K562 (cell line): ENCODE results near the gene MAPKAPK2. TPM values are rescaled to one million over a fixed set of nuclear protein-coding genes. Genes with fewer than 3 reads are reported as not detected.

Source experiments
- ARID2 ChIP-seq: fragments of 450-650 bp; IDR thresholded peaks from 2 replicates; pipeline ENCODE4 v1.6.1; 2017; ENCODE audit warnings: antibody characterized with exemption, mild to moderate bottlenecking
- CBFA2T3 ChIP-seq: fragments of 450-650 bp; IDR thresholded peaks from 2 replicates; pipeline ENCODE4 v1.6.1; 2017
- CXXC5 ChIP-seq: fragments of 250-450 bp; sonication (Bioruptor Pico); IDR thresholded peaks from 2 replicates; pipeline ENCODE4 v1.8.0; 2022; ENCODE audit warnings: inconsistent platforms, mild to moderate bottlenecking, moderate library complexity
- E2F3 ChIP-seq: fragments of 250-450 bp; sonication (Bioruptor Pico); IDR thresholded peaks from 2 replicates; pipeline ENCODE4 v1.4.0; 2020; ENCODE audit warnings: mild to moderate bottlenecking
- HIVEP1 ChIP-seq: fragments of 250-450 bp; sonication (Bioruptor Pico); IDR thresholded peaks from 2 replicates; pipeline ENCODE4 v1.4.0; 2020; ENCODE audit warnings: mild to moderate bottlenecking
- JUND ChIP-seq, 2 experiments: IDR thresholded peaks; 2 replicates in 1 of 2; 3 replicates in 1 of 2; pipeline ENCODE4 v1.6.1; 2011; ENCODE audit warnings: borderline replicate concordance in 2 of 2, low read depth in 2 of 2, low read length in 2 of 2, improper control_type of control experiment in 1 of 2, missing biosample characterization in 1 of 2, missing genetic modification characterization in 1 of 2, missing genetic modification reagents in 1 of 2
- KLF1 ChIP-seq: fragments of 450-650 bp; IDR thresholded peaks from 2 replicates; pipeline ENCODE4 v1.6.1; 2016; ENCODE audit warnings: missing genetic modification characterization, missing compliant biosample characterization
- MAZ ChIP-seq, 2 experiments: fragments of 450-650 bp in 1 of 2; sonication (generic) in 1 of 2; formaldehyde crosslinking; IDR thresholded peaks in 1 of 2; conservative IDR thresholded peaks in 1 of 2; 2 replicates each; pipeline versions ENCODE4 v1.4.0 to v1.5.0; 2020; ENCODE audit warnings: mild to moderate bottlenecking in 1 of 2, missing genetic modification reagents in 1 of 2
- NCOA6 ChIP-seq: fragments of 450-650 bp; IDR thresholded peaks from 2 replicates; pipeline ENCODE4 v1.6.1; 2017; ENCODE audit warnings: mild to moderate bottlenecking
- PRMT5 ChIP-seq: sonication (generic); formaldehyde crosslinking; IDR thresholded peaks from 2 replicates; pipeline ENCODE4 v1.5.0; 2020; ENCODE audit warnings: missing genetic modification reagents
- RFX7 ChIP-seq: fragments of 250-450 bp; sonication (Bioruptor Pico); IDR thresholded peaks from 2 replicates; pipeline ENCODE4 v1.5.1; 2021; ENCODE audit warnings: mild to moderate bottlenecking
- SRF ChIP-seq, 2 experiments: fragments of 250-450, 450-650 bp in 1 of 2; sonication (Bioruptor Pico) in 1 of 2; sonication (generic) in 1 of 2; formaldehyde crosslinking; IDR thresholded peaks; 2 replicates each; pipeline versions ENCODE4 v1.5.0 to v1.5.1; 2020 to 2022; ENCODE audit warnings: mild to moderate bottlenecking in 1 of 2, missing genetic modification reagents in 1 of 2
- ZNF551 ChIP-seq: fragments of 250-450 bp; sonication (Bioruptor Pico); IDR thresholded peaks from 2 replicates; pipeline ENCODE4 v1.5.0; 2021; ENCODE audit warnings: mild to moderate bottlenecking, moderate library complexity
- ZNF764 ChIP-seq: fragments of 250-450 bp; sonication (Bioruptor Pico); IDR thresholded peaks from 2 replicates; pipeline ENCODE4 v1.4.0; 2020; ENCODE audit warnings: low read depth, mild to moderate bottlenecking, moderate library complexity
- polyA plus RNA-seq, 8 experiments: library from polyadenylated mRNA; depleted of rRNA in 4 of 8; stranded (reverse) in 5 of 8; unstranded in 3 of 8; fragments of >200 nt; fragmentation: Nextera tagmentation in 2 of 8; fragmentation: Illumina TruSeq in 1 of 8; extraction: Ambion mirVana in 2 of 8; extraction: Trizol in 1 of 8; gene quantifications; 2 replicates each; pipeline versions ENCODE4 v1.2.1 to v1.2.3, GENCODE V29; 2011 to 2014; ENCODE audit warnings: inconsistent platforms in 1 of 8, missing spikeins in 1 of 8
- total RNA-seq, 7 experiments: library from RNA; depleted of rRNA in 6 of 7; stranded (reverse); fragments of >200 nt in 6 of 7; fragmentation: Illumina TruSeq in 2 of 7; extraction: Trizol in 2 of 7; gene quantifications; 2 replicates each; pipeline versions ENCODE4 v1.2.1 to v1.2.3, GENCODE V29; 2011 to 2021; ENCODE audit warnings: low replicate concordance in 1 of 7
- TF ChIP-seq, protein P1 (sequence below): sonication (generic); formaldehyde crosslinking; IDR thresholded peaks from 2 replicates; pipeline ENCODE4 v1.8.0; 2022; ENCODE audit warnings: mild to moderate bottlenecking, missing genetic modification reagents
- TF ChIP-seq, protein P2 (sequence below): fragments of 250-450 bp; sonication (Bioruptor Pico); IDR thresholded peaks from 2 replicates; pipeline ENCODE4 v1.4.0; 2020

MAPKAPK2 gene
- total and polyA plus RNA-seq, 9 of the 15 experiments (the other 6 are each of a cell fraction or from before 2014, with no cell fraction given) = 0.63 to 94.2 (median 52.1) TPM

DNA sequence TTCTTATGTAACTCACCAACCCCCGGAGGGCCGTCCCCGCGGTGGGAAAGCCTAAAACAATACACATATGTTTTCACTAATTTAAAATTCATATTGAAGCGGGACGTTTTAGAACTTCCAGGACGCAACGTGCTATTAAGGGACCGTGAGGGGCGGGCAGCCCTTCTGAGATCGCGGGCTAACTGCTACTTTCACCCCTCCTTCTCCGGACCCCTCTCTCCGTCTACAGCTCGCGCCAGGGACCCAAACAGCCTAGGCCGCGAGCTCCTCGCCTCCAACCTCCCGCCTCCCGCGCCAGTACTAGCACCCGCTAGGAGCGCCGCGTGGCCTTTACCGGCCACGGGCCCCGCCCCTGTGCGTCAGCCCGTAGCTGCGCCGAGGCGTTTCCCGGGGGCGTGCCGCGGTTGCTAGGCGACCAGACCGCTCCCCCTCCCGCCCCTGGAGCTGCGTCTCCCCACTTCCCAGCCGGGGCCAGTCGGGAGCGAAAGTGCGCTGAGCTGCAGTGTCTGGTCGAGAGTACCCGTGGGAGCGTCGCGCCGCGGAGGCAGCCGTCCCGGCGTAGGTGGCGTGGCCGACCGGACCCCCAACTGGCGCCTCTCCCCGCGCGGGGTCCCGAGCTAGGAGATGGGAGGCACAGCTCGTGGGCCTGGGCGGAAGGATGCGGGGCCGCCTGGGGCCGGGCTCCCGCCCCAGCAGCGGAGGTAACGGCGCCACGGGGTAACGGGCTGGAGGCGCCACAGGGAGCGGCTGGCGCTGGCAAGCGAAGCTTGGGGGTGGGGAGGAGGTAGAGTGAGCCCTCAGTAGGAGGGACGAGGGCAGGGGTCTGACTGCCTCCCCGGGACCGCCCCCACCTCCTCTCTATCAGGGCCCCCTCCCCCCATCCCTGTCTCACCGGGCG is 49.4 kb upstream of the MAPKAPK2 start, which contains the start of gene DYRK3 (continued):
- TF ChIP-seq, protein P1, sequence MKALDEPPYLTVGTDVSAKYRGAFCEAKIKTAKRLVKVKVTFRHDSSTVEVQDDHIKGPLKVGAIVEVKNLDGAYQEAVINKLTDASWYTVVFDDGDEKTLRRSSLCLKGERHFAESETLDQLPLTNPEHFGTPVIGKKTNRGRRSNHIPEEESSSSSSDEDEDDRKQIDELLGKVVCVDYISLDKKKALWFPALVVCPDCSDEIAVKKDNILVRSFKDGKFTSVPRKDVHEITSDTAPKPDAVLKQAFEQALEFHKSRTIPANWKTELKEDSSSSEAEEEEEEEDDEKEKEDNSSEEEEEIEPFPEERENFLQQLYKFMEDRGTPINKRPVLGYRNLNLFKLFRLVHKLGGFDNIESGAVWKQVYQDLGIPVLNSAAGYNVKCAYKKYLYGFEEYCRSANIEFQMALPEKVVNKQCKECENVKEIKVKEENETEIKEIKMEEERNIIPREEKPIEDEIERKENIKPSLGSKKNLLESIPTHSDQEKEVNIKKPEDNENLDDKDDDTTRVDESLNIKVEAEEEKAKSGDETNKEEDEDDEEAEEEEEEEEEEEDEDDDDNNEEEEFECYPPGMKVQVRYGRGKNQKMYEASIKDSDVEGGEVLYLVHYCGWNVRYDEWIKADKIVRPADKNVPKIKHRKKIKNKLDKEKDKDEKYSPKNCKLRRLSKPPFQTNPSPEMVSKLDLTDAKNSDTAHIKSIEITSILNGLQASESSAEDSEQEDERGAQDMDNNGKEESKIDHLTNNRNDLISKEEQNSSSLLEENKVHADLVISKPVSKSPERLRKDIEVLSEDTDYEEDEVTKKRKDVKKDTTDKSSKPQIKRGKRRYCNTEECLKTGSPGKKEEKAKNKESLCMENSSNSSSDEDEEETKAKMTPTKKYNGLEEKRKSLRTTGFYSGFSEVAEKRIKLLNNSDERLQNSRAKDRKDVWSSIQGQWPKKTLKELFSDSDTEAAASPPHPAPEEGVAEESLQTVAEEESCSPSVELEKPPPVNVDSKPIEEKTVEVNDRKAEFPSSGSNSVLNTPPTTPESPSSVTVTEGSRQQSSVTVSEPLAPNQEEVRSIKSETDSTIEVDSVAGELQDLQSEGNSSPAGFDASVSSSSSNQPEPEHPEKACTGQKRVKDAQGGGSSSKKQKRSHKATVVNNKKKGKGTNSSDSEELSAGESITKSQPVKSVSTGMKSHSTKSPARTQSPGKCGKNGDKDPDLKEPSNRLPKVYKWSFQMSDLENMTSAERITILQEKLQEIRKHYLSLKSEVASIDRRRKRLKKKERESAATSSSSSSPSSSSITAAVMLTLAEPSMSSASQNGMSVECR (CRISPR knock-in tag) = peak; percentile 99
- TF ChIP-seq, protein P2, sequence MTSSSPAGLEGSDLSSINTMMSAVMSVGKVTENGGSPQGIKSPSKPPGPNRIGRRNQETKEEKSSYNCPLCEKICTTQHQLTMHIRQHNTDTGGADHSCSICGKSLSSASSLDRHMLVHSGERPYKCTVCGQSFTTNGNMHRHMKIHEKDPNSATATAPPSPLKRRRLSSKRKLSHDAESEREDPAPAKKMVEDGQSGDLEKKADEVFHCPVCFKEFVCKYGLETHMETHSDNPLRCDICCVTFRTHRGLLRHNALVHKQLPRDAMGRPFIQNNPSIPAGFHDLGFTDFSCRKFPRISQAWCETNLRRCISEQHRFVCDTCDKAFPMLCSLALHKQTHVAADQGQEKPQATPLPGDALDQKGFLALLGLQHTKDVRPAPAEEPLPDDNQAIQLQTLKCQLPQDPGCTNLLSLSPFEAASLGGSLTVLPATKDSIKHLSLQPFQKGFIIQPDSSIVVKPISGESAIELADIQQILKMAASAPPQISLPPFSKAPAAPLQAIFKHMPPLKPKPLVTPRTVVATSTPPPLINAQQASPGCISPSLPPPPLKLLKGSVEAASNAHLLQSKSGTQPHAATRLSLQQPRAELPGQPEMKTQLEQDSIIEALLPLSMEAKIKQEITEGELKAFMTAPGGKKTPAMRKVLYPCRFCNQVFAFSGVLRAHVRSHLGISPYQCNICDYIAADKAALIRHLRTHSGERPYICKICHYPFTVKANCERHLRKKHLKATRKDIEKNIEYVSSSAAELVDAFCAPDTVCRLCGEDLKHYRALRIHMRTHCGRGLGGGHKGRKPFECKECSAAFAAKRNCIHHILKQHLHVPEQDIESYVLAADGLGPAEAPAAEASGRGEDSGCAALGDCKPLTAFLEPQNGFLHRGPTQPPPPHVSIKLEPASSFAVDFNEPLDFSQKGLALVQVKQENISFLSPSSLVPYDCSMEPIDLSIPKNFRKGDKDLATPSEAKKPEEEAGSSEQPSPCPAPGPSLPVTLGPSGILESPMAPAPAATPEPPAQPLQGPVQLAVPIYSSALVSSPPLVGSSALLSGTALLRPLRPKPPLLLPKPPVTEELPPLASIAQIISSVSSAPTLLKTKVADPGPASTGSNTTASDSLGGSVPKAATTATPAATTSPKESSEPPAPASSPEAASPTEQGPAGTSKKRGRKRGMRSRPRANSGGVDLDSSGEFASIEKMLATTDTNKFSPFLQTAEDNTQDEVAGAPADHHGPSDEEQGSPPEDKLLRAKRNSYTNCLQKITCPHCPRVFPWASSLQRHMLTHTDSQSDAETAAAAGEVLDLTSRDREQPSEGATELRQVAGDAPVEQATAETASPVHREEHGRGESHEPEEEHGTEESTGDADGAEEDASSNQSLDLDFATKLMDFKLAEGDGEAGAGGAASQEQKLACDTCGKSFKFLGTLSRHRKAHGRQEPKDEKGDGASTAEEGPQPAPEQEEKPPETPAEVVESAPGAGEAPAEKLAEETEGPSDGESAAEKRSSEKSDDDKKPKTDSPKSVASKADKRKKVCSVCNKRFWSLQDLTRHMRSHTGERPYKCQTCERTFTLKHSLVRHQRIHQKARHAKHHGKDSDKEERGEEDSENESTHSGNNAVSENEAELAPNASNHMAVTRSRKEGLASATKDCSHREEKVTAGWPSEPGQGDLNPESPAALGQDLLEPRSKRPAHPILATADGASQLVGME (CRISPR knock-in tag) = peak; percentile 78; the same call in 1 of the 2 replicates
- TF ChIP-seq HIVEP1 (CRISPR knock-in tag) (no peak), ZNF764 (CRISPR knock-in tag) (no peak), SRF (CRISPR knock-in tag; IDR thresholded peaks at IDR 0.05) (peak in 1 of 2 experiments; percentile 84; a peak in 2 of 4 replicates), CXXC5 (peak; percentile 96), E2F3 (peak; percentile 52; the same call in 1 of the 2 replicates), NCOA6 (peak; percentile 52; the same call in 1 of the 2 replicates), ZNF551 (no peak), JUND (IDR thresholded peaks at IDR 0.05; ENCODE audit: borderline replicate concordance, low read depth, low read length) (peak; percentile 76), JUND (tag; IDR thresholded peaks at IDR 0.05; ENCODE audit: borderline replicate concordance, low read depth, low read length) (peak; percentile 64; the same call in 1 of the 3 replicates), ARID2 (peak; percentile 64; the same call in 1 of the 2 replicates), KLF1 (tag) (peak; percentile 96), PRMT5 (CRISPR knock-in tag) (no peak; the same call in 1 of the 2 replicates), MAZ (CRISPR knock-in tag; conservative IDR thresholded peaks at IDR 0.05 in 1 of 2, IDR thresholded peaks at IDR 0.05 in 1 of 2) (peak; percentile 98 to 99), RFX7 (CRISPR knock-in tag) (no peak), CBFA2T3 (peak; percentile 25; the same call in 1 of the 2 replicates)
